HepG2 (cell line): ENCODE results near the gene MRNIP. TPM values are rescaled to one million over a fixed set of nuclear protein-coding genes. Genes with fewer than 3 reads are reported as not detected.

Experiments
- ATF7-NPFF ChIP-seq: sonication (generic); formaldehyde crosslinking; IDR thresholded peaks from 2 replicates; pipeline ENCODE4 v1.8.1; 2023; ENCODE audit warnings: mild to moderate bottlenecking, low read depth, missing genetic modification reagents, moderate library complexity
- DMAP1 ChIP-seq: IDR thresholded peaks from 2 replicates; pipeline ENCODE4 v1.6.1; 2016
- ETV6 ChIP-seq: sonication (generic); formaldehyde crosslinking; conservative IDR thresholded peaks from 2 replicates; pipeline ENCODE4 v1.4.0; 2020; ENCODE audit warnings: missing genetic modification reagents
- HDAC1 ChIP-seq: sonication (generic); formaldehyde crosslinking; IDR thresholded peaks from 2 replicates; pipeline ENCODE4 v1.5.1; 2020; ENCODE audit warnings: mild to moderate bottlenecking, missing genetic modification reagents
- HES4 ChIP-seq: sonication (generic); formaldehyde crosslinking; IDR thresholded peaks from 2 replicates; pipeline ENCODE4 v1.9.0; 2021; ENCODE audit warnings: mild to moderate bottlenecking, missing genetic modification reagents, borderline replicate concordance
- HINFP ChIP-seq: sonication (generic); formaldehyde crosslinking; IDR thresholded peaks from 2 replicates; pipeline ENCODE4 v1.4.0; 2020; ENCODE audit warnings: low read depth, mild to moderate bottlenecking, missing genetic modification reagents
- KDM4B ChIP-seq: sonication (generic); formaldehyde crosslinking; IDR thresholded peaks from 2 replicates; pipeline ENCODE4 v1.4.0; 2020; ENCODE audit warnings: missing genetic modification reagents
- NFAT5 ChIP-seq: sonication (generic); formaldehyde crosslinking; IDR thresholded peaks from 2 replicates; pipeline ENCODE4 v1.4.0; 2020; ENCODE audit warnings: missing genetic modification reagents
- NFKB2 ChIP-seq: sonication (generic); formaldehyde crosslinking; IDR thresholded peaks from 2 replicates; pipeline ENCODE4 v1.4.0; 2020; ENCODE audit warnings: missing genetic modification reagents, borderline replicate concordance
- RARA ChIP-seq: IDR thresholded peaks from 2 replicates; pipeline ENCODE4 v1.6.1; 2016; ENCODE audit warnings: missing genetic modification reagents, missing compliant biosample characterization
- RERE ChIP-seq: IDR thresholded peaks from 2 replicates; pipeline ENCODE4 v1.6.1; 2016; ENCODE audit warnings: low read depth, missing genetic modification reagents, missing compliant biosample characterization
- RXRA ChIP-seq: sonication (generic); formaldehyde crosslinking; IDR thresholded peaks from 2 replicates; pipeline ENCODE4 v1.5.1; 2020; ENCODE audit warnings: missing genetic modification reagents
- SP5 ChIP-seq: IDR thresholded peaks from 2 replicates; pipeline ENCODE4 v1.6.1; 2016; ENCODE audit warnings: low read depth, borderline replicate concordance
- SUZ12 ChIP-seq: fragments of 150-350 bp; IDR thresholded peaks from 2 replicates; pipeline ENCODE4 v1.6.1; 2014; ENCODE audit warnings: low read depth, low read length
- ZNF207 ChIP-seq: fragments of 450-650 bp; IDR thresholded peaks from 2 replicates; pipeline ENCODE4 v1.6.1; 2016; ENCODE audit warnings: antibody characterized with exemption, borderline replicate concordance
- ZNF460 ChIP-seq: sonication (generic); formaldehyde crosslinking; IDR thresholded peaks from 2 replicates; pipeline ENCODE4 v1.5.1; 2020; ENCODE audit warnings: missing genetic modification reagents, mild to moderate bottlenecking, borderline replicate concordance
- ZNF850 ChIP-seq: sonication (generic); formaldehyde crosslinking; conservative IDR thresholded peaks from 2 replicates; pipeline ENCODE4 v1.9.0; 2021; ENCODE audit warnings: mild to moderate bottlenecking, missing genetic modification reagents
- ZSCAN22 ChIP-seq: sonication (generic); formaldehyde crosslinking; IDR thresholded peaks from 2 replicates; pipeline ENCODE4 v1.4.0; 2020; ENCODE audit warnings: mild to moderate bottlenecking, missing genetic modification reagents
- polyA plus RNA-seq, 8 experiments: library from polyadenylated mRNA; depleted of rRNA in 3 of 8; stranded (reverse) in 7 of 8; unstranded in 1 of 8; fragments of >200 nt; fragmentation: Illumina TruSeq in 4 of 8; extraction: Trizol in 4 of 8; gene quantifications; 2 replicates each; pipeline versions ENCODE4 v1.2.1 to v1.2.3, GENCODE V29; 2011 to 2016; ENCODE audit warnings: low read depth in 4 of 8, missing spikeins in 1 of 8, mixed read lengths in 1 of 8; ENCODE audit not compliant: insufficient read depth in 1 of 8
- total RNA-seq, 5 experiments: library from RNA; depleted of rRNA; stranded (reverse); fragments of >200 nt; fragmentation: Illumina TruSeq; extraction: Trizol; gene quantifications; 2 replicates each; pipeline ENCODE4 v1.2.3, GENCODE V29; 2016; ENCODE audit warnings: low read depth in 1 of 5

The MRNIP gene
- total and polyA plus RNA-seq, 2 of the 13 experiments (the other 11 are each of a cell fraction or from before 2014, with no cell fraction given): 15.5 to 34.1 TPM

- TF ChIP-seq DMAP1 (CRISPR knock-in tag): no peak
- no peak for TF ChIP-seq ZSCAN22 (CRISPR knock-in tag)
- TF ChIP-seq ZNF207: no peak
- TF ChIP-seq ZNF460: no peak
- TF ChIP-seq ETV6: no peak
- no peak for TF ChIP-seq SUZ12
- TF ChIP-seq HINFP (CRISPR knock-in tag): no peak
- TF ChIP-seq ATF7-NPFF: no peak
- no peak for TF ChIP-seq NFKB2 (CRISPR knock-in tag)
- 0 out of 2 replicates have a peak, but pooled peaks have one; percentile 13 for TF ChIP-seq RARA (CRISPR knock-in tag)
- no peak for TF ChIP-seq RERE (CRISPR knock-in tag)
- peak; percentile 28; the same call in 1 of the 2 replicates for TF ChIP-seq HDAC1 (CRISPR knock-in tag)
- no peak for TF ChIP-seq NFAT5 (CRISPR knock-in tag)
- TF ChIP-seq KDM4B: no peak
- TF ChIP-seq HES4 (CRISPR knock-in tag): no peak
- TF ChIP-seq SP5 (CRISPR knock-in tag): peak; percentile 63; the same call in 1 of the 2 replicates
- peak; percentile 20; the same call in 1 of the 2 replicates for TF ChIP-seq RXRA (CRISPR knock-in tag)
- no peak for TF ChIP-seq ZNF850 (CRISPR knock-in tag)
Measured at GRCh38 chr5:179803651-179804554, 54.7 kb downstream of the MRNIP start (continued).
